Ectodermal cell (in vitro differentiated cells): ENCODE results near the gene CABYR.

Experiments used
- H3K27ac ChIP-seq: 2 replicates; pipeline ENCODE4 v1.7.0; 2013; ENCODE audit warnings: mild to moderate bottlenecking, low read depth, low read length; ENCODE audit not compliant: insufficient read depth, poor library complexity, severe bottlenecking
- H3K27me3 ChIP-seq: 2 replicates; pipeline ENCODE4 v1.7.0; 2013; ENCODE audit warnings: mild to moderate bottlenecking, low read length; ENCODE audit not compliant: insufficient read depth, control insufficient read depth, poor library complexity, severe bottlenecking
- H3K36me3 ChIP-seq: one replicate; pipeline ENCODE4 v1.7.0; 2013; ENCODE audit warnings: low read length; ENCODE audit not compliant: control insufficient read depth, insufficient read depth
- H3K4me1 ChIP-seq: one replicate; pipeline ENCODE4 v1.7.0; 2013; ENCODE audit warnings: low read length; ENCODE audit not compliant: control insufficient read depth, insufficient read depth
- H3K4me3 ChIP-seq: 2 replicates; pipeline ENCODE4 v1.7.0; 2013; ENCODE audit warnings: low read depth, low read length, control low read depth; ENCODE audit not compliant: insufficient read depth
- H3K9me3 ChIP-seq: 2 replicates; pipeline ENCODE4 v1.7.0; 2013; ENCODE audit warnings: mild to moderate bottlenecking, low read length, moderate library complexity; ENCODE audit not compliant: control insufficient read depth
- WGBS, 2 experiments: methylation state at CpG; one replicate each; pipeline ENCODE4 v1.1.7; 2013; ENCODE audit warnings: missing lambda C conversion rate in 2 of 2; 5-methylcytosine and 5-hydroxymethylcytosine counted together

Gene CABYR

DNA sequence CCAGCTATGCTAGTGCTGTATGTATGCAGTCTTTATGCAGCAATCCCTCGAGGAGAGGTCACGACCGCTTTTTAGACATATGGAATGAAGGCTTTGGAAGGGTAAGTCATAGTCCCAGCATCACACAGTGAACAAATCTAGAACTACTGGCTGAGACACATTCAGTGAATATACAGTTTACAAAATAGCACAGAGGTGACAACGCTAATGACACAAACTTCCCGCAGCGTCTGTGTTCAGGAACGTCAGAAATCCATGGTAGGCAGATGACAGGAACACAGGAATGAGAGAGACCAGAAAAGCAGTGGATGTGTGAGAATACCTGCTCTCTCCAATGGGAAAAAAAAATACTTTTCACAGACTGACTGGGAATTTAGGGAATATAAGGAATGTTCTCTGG, 29.6 kb downstream of the CABYR start:
- Histone ChIP-seq H3K27me3 (no peaks in the 10 kb centered on the region), H3K4me3 (no peak overlapping the region), H3K36me3 (peaks cover 14% of the 10 kb centered on the region), H3K27ac (no peak overlapping the region), H3K4me1 (no peaks in the 10 kb centered on the region), H3K9me3 (no peaks in the 10 kb centered on the region)
- WGBS, 2 experiments, result 94 to 97% methylated on average over 7 of the region's 7 CpGs

DNA sequence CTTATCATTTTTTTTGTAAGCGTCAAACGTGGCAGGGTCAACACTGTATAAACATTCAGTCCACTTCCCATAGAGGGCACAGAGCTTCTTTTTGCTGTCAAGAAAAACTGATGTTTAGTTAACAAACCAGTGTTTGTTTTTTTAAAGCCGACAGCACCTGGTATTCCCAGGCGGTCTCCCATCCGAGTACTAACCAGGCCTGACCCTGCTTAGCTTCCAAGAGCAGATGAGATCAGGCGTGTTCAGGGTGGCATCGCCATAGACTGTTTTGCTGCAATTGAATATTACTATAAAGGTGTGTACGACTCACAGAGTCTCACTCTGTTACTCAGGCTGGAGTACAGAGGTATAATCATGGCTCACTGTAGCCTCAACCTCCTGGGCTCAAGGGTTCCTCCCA, 31.5 kb downstream of the CABYR start:
- Histone ChIP-seq H3K4me3 (no peak overlapping the region), H3K4me1 (no peaks in the 10 kb centered on the region), H3K9me3 (no peaks in the 10 kb centered on the region), H3K27me3 (no peaks in the 10 kb centered on the region), H3K36me3 (peaks cover 13% of the 10 kb centered on the region), H3K27ac (no peak overlapping the region)
- 94 to 96% methylated on average over 8 of the region's 8 CpGs for WGBS, 2 experiments

DNA sequence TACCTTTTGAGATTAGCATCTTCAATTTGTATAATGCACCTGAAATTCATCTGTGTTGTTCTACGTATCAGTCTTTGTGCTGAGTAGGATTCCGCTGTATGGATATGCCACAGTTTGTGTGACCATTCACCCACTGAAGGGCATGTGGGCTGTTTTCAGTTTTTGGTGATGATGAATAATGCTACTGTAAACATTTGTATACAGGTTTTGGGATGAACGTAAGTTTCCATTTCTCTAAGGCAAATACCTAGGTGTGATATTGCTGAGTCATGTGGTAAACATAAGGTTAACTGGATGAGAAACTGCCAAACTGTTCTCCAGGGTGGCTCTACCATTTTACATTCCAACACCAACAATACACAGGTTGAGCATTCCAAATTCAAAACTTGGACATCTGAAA, 35.1 kb downstream of the CABYR start:
- no peaks in the 10 kb centered on the region for H3K27me3 ChIP-seq

DNA sequence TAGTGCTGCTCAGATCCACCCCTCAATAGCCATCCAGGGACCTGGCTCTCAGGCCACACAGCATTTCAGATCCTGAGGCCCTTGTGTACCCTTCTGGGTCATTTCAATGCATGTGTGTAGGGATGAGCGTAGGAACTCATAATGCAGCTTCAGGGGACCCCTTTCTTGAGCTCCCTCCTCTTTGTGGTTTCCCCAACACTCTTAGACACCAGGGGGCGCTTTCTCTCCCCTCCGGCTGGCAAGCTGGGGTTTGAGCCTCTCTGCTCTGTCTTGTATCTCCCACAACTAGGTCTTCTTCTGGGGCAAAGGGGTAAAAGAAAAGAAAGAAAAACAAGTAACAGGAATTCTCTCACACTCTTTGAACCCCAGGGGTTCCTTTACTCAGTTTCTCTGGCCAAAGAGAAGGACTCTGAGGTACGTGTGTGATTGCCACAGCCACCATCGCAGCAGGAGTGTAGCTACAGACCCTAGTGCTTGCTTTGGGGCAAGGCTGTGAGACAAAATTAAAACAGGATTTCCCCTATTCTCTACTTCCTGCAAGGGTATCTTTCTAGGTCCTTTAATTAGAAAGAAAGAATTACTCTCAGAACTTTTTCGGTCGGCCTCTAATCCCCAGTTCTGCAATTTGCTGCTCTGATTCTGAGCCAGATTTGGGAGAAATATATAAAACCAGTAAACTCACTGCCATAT, 38.0 kb downstream of the CABYR start:
- Histone ChIP-seq H3K4me1 (no peaks in the 10 kb centered on the region), H3K27ac (no peak overlapping the region), H3K9me3 (no peaks in the 10 kb centered on the region), H3K4me3 (no peak overlapping the region), H3K36me3 (peaks cover 3% of the 10 kb centered on the region), H3K27me3 (no peaks in the 10 kb centered on the region)
- WGBS, 2 experiments, result 62 to 67% methylated on average over 7 of the region's 7 CpGs

More for the DNA sequence above, 35.1 kb downstream of the CABYR start:
- Histone ChIP-seq H3K9me3 (no peaks in the 10 kb centered on the region), H3K4me1 (no peaks in the 10 kb centered on the region), H3K27ac (no peak overlapping the region), H3K36me3 (peaks cover 3% of the 10 kb centered on the region), H3K4me3 (no peak overlapping the region)
- 95% methylated on average over 3 of the region's 3 CpGs for WGBS, 2 experiments

DNA sequence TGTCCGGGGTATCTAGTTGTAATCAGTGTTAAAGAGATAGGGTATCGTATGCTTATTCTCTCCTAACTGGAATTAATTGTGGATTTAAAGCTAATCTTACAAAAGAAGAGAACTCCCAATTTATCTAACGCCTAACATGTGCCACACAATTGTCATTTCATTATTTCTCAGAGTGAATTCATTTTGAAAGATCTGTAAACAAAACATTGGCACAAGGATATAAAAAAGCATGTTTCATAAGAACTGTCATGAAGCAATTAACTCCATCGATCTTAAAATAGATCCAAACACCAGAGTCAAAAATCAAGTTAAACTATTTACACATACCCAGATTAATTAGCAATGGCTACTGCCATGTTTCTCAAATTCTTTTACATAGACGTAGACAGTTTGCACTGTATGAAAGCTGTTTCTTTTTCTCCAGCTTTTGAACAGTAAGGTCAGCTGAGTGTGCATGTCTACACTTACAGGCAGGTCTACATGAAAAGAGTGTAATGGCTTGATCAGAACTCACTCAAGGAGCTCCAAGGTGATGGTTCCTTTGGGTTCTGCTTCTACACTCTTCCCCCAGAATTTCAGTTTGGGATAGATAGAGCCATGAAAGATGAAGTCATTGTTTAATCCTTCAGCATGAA, 38.8 kb downstream of the CABYR start:
- Histone ChIP-seq H3K4me1 (no peaks in the 10 kb centered on the region), H3K27ac (no peak overlapping the region), H3K9me3 (no peaks in the 10 kb centered on the region), H3K4me3 (no peak overlapping the region), H3K27me3 (no peaks in the 10 kb centered on the region), H3K36me3 (peaks cover 3% of the 10 kb centered on the region)
- 74 to 93% methylated on average over 5 of the region's 5 CpGs for WGBS, 2 experiments

DNA sequence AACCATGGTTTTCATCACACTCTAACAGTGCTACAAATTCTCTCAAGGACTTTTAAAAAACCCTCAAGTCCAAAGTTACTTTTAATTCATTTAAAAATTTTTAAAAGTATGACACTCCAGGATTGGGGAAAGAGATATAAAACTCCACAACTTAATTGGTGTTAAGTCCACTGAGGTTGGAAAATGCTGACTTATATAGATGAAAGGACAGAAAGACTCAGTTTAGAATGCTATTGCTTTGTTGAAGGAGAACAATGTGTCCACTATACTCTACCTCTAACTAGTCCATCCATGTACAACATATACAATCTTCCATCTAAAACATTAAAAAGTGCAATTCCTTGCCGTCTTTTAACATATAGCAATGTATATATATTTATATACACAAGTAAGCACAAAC, 41.2 kb downstream of the CABYR start:
- Histone ChIP-seq H3K9me3 (no peaks in the 10 kb centered on the region), H3K4me1 (peaks cover 3% of the 10 kb centered on the region), H3K27ac (no peak overlapping the region), H3K27me3 (no peaks in the 10 kb centered on the region), H3K36me3 (no peaks in the 10 kb centered on the region), H3K4me3 (no peak overlapping the region)
- WGBS, 2 experiments, result no CpG with 5 or more reads among the region's 1 CpG

DNA sequence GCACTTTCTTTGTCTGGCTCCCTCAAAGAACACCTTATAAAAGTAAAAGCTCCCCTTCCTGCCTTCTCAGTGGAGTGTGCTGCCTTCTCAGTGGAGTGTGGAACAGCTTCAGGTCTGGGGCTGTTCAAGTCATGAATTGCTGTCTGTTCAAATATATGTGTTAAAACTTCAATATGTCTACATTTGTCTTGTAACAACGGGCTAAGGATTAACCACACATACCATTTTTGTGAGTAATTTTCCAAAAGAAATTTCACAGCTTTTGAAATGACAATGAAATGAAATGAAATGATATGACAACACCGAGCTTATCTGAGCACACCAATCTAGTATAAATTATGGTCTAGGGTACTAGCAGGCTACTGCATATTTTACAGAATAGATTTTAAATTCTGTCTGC, 42.9 kb downstream of the CABYR start:
- Histone ChIP-seq H3K27me3 (no peaks in the 10 kb centered on the region), H3K4me1 (peaks cover 3% of the 10 kb centered on the region), H3K4me3 (no peak overlapping the region), H3K36me3 (no peaks in the 10 kb centered on the region), H3K27ac (no peak overlapping the region), H3K9me3 (no peaks in the 10 kb centered on the region)
- 90 to 100% methylated on average over 1 to 2 of the region's 2 CpGs for WGBS, 2 experiments

DNA sequence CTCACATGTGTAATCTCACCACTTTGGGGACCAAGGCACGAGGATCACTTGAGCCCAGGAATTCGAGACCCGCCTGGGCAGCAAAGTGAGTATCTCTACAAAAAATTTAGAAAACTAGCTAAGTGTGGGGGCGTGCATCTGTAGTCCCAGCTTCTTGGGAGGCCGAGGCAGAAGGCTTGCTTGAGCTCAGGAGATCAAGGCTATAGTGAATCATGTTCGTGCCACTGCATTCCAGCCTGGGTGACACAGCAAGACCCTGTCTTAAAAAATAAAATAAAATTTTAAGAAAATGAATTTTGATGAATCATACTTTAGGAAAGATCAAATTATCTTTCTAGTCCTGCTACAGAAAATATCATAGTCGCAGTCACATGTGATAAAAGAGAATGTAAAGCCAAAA, 46.9 kb downstream of the CABYR start:
- Histone ChIP-seq H3K36me3 (no peaks in the 10 kb centered on the region), H3K27ac (no peak overlapping the region), H3K4me1 (peaks cover 13% of the 10 kb centered on the region), H3K9me3 (no peaks in the 10 kb centered on the region), H3K27me3 (no peaks in the 10 kb centered on the region), H3K4me3 (no peak overlapping the region)
- WGBS, 2 experiments, result 96 to 97% methylated on average over 7 of the region's 7 CpGs

DNA sequence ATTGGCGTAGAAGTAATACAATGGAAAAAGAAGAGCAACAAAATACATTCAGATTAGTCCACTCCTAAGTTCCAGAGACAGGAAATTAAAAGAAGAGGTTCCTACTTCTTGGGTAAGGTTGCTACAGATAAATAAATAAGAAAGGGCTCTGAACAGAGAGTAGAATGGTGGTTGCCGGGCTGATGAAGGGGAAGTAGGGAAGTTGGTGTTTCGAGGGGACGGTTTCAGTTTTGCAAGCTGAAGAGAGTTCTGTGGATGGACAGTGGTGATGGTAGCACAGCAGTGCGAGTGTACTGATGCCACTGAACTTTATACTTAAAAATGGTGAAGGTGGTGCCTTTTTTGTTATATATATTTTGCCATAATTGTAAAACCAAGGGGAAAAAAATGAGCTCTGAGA, 48.2 kb downstream of the CABYR start:
- WGBS, 2 experiments, result 94 to 98% methylated on average over 4 to 5 of the region's 5 CpGs
- H3K27me3 ChIP-seq, result no peaks in the 10 kb centered on the region

DNA sequence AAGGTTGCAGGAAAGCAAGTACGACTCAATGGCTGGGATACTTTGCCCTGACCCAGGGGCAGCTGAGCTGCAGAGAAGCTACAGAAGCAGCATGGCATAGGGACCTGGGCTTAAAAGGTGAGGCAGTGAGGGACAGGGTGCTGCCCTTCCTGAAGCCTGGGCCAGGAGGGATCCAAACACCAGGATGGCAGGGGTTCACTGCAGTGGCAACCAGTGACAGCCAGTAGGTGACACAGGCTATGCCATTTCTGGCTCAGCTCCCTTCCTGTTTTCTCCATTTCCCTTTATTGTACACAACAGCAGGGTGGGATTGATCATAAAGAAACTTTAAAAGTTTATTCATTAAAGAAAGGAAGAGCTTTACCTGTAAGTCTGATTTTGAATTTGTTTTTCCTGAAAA, 48.8 kb downstream of the CABYR start:
- Histone ChIP-seq H3K27me3 (no peaks in the 10 kb centered on the region), H3K9me3 (no peaks in the 10 kb centered on the region), H3K4me3 (no peak overlapping the region), H3K27ac (no peak overlapping the region), H3K4me1 (peaks cover 13% of the 10 kb centered on the region), H3K36me3 (no peaks in the 10 kb centered on the region)
- 94% methylated on average over 1 of the region's 1 CpG for WGBS, 2 experiments

More for the DNA sequence above, 48.2 kb downstream of the CABYR start:
- Histone ChIP-seq H3K36me3 (no peaks in the 10 kb centered on the region), H3K9me3 (no peaks in the 10 kb centered on the region), H3K27ac (no peak overlapping the region), H3K4me1 (peaks cover 13% of the 10 kb centered on the region), H3K4me3 (no peak overlapping the region)
